ENCODE data around the gene DCLRE1A.
A peak's percentile ranks its signal among the peaks of the same experiment; 100 is the strongest.

The DCLRE1A gene

GRCh38 chr10:113854013-113854760, at the start of gene DCLRE1A, which contains the start of gene NHLRC2:
Gene DCLRE1A, minus strand, starts transcription at chr10:113854082. Its CDS starts 900 bp downstream, at chr10:113853182.
Gene NHLRC2, plus strand, starts transcription at chr10:113854661. Its CDS starts 212 bp downstream, at chr10:113854873.
- Histone ChIP-seq H3K4me1 (ENCODE audit: control insufficient read depth in 1 of 2, insufficient read depth in 1 of 2, low read depth in 1 of 2, low read length in 1 of 2) (peaks cover 22 to 30% of the 10 kb centered on the region in 2 experiments), H3K27me3 (no peaks in the 10 kb centered on the region), H3K4me3 (ENCODE audit: low read depth in 1 of 2, low read length in 1 of 2) (peak within 1 kb of the TSS; percentile 79 to 97), H3K9me3 (no peaks in the 10 kb centered on the region), H3K36me3 (no peaks in the 10 kb centered on the region), H3K27ac (peak within 1 kb of the TSS; percentile 79)
- no peak for TF ChIP-seq CTCF (IDR thresholded peaks at IDR 0.05)

- Histone ChIP-seq H3K36me3 (peaks cover 44% of the 10 kb centered on the region), H3K4me3 (ENCODE audit: low read depth in 1 of 2, low read length in 1 of 2) (no peak overlapping the region), H3K27me3 (no peaks in the 10 kb centered on the region), H3K4me1 (ENCODE audit: control insufficient read depth in 1 of 2, insufficient read depth in 1 of 2, low read depth in 1 of 2, low read length in 1 of 2) (peaks cover 3 to 5% of the 10 kb centered on the region in 2 experiments), H3K9me3 (no peaks in the 10 kb centered on the region), H3K27ac (no peak overlapping the region)
- TF ChIP-seq CTCF (IDR thresholded peaks at IDR 0.05): no peak
Observed at GRCh38 chr10:113899952-113900598, 46.2 kb upstream of the DCLRE1A start.

- no peaks in the 10 kb centered on the region for H3K9me3 ChIP-seq
- peaks cover 28% of the 10 kb centered on the region for H3K36me3 ChIP-seq
- peaks cover 3 to 5% of the 10 kb centered on the region in 2 experiments for H3K4me1 ChIP-seq (ENCODE audit: control insufficient read depth in 1 of 2, insufficient read depth in 1 of 2, low read depth in 1 of 2, low read length in 1 of 2)
- H3K27ac ChIP-seq: no peak overlapping the region
- no peak overlapping the region for H3K4me3 ChIP-seq (ENCODE audit: low read depth in 1 of 2, low read length in 1 of 2)
- no peak for TF ChIP-seq CTCF (IDR thresholded peaks at IDR 0.05)
- H3K27me3 ChIP-seq: no peaks in the 10 kb centered on the region
Observed at GRCh38 chr10:113897693-113898618, 44.1 kb upstream of the DCLRE1A start.

- H3K36me3 ChIP-seq: peaks cover 16% of the 10 kb centered on the region
- H3K4me3 ChIP-seq (ENCODE audit: low read depth in 1 of 2, low read length in 1 of 2): no peak overlapping the region
- H3K27me3 ChIP-seq: no peaks in the 10 kb centered on the region
- no peak overlapping the region for H3K27ac ChIP-seq
- H3K9me3 ChIP-seq: no peaks in the 10 kb centered on the region
- no peak for TF ChIP-seq CTCF (IDR thresholded peaks at IDR 0.05)
- H3K4me1 ChIP-seq (ENCODE audit: control insufficient read depth in 1 of 2, insufficient read depth in 1 of 2, low read depth in 1 of 2, low read length in 1 of 2): peaks cover 3 to 5% of the 10 kb centered on the region in 2 experiments
Observed at GRCh38 chr10:113895018-113895417, 41.1 kb upstream of the DCLRE1A start.

GRCh38 chr10:113894581-113894980, 40.7 kb upstream of the DCLRE1A start:
- Histone ChIP-seq H3K4me3 (ENCODE audit: low read depth in 1 of 2, low read length in 1 of 2) (no peak overlapping the region), H3K36me3 (peaks cover 19% of the 10 kb centered on the region), H3K27ac (no peak overlapping the region), H3K9me3 (no peaks in the 10 kb centered on the region), H3K27me3 (no peaks in the 10 kb centered on the region), H3K4me1 (ENCODE audit: control insufficient read depth in 1 of 2, insufficient read depth in 1 of 2, low read depth in 1 of 2, low read length in 1 of 2) (peaks cover 3 to 5% of the 10 kb centered on the region in 2 experiments)
- TF ChIP-seq CTCF (IDR thresholded peaks at IDR 0.05): no peak

Data from neutrophil (primary cell).